Measurements from ENCODE around the gene TRAM2. TPM values are rescaled to one million over a fixed set of nuclear protein-coding genes. Genes with fewer than 3 reads are reported as not detected.

Gene TRAM2
- total RNA-seq, 1 donor from 2014 or later: 10.4 TPM

- intact Hi-C loops (cut with micrococcal nuclease): no loop called here
- DNase-seq: no peak
- ATAC-seq: no peak
Observed at GRCh38 chr6:52538252-52538900, 38.5 kb downstream of the TRAM2 start.

GRCh38 chr6:52537001-52537753 lies 39.7 kb downstream of the TRAM2 start:
- ATAC-seq (peak; percentile 17), DNase-seq (no peak)
- intact Hi-C loops (cut with micrococcal nuclease): no loop called here

DNA sequence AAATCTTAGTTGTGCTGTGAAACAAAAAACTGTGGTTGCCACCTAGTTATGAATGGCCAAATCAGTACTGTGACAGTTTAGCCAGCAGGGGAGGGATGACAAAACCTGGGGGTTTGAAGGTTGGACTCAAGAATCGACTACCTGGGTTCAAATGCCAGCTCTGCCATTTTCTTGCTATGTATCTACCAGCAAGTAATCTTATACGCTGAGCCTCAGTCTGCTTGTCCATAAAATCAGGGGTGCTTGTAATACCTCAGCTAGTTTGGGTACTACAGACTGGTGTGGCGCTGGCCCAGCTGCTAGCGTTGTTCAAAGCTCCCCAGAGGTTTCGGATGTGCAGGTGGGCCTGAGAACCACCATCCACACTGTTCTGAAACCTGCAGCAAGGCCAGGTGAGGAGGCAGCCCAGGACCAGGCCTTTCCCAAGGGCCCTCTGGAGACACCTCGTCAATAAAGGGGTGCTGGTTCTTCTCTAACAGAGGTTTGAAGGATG lies 40.4 kb downstream of the TRAM2 start:
- no peak for DNase-seq
- ATAC-seq: no peak
- intact Hi-C loops (cut with micrococcal nuclease): no loop called here

DNA sequence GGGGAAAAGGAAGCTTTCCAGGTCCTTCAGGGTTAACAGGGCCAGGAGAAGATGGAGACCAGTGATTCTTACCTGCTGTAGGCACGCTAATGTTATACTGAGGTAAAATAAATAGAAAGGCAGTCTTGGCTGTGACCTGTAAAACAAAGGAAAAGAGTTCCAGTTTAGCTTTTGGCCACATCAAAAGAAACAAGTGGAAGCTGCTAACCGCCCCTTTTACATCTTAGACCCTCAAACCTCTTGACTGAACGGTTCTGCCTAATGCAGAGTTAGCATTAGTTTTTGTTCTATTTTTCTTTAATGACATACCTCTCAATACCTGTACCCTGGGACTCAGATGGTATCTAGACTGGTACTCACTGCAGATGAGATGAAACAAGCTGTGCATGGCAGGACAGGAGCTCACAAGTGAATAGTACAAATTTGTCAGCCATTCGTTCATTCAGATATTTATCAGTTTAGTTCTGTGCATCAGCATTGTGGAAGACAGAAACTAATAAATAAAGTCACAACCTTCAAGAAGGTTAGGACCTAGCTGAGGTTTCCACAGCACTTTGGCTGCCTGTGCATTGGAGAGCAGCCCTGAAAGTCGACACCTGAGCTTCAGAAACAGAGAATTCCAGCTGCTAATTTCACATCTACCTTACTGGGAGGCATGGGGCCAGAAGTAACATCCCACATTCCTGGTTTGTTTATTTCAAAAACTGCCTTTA lies 41.0 kb downstream of the TRAM2 start:
- DNase-seq: no peak
- intact Hi-C loops (cut with micrococcal nuclease): no loop called here
- no peak for ATAC-seq

DNA sequence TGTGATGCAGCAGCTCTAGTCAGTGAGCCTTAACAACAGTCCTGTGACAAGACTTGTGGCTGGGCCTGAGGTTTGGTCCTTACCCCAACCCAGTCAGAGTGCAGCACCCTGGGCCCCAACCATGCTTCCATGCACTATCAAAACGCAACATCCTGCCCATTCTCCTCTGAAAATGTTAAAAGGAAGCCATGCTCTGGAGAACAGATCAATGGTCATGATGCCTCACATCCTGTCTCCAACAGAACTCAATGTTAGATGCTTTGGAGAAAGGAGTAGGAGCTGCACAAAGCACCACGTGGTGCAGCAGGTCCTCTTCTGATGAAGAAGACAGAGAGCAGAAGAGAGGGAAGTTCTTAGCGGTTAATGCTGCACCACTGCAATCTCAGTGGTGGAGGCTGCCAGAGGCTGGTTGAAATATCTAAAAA lies 41.9 kb downstream of the TRAM2 start:
- DNase-seq (no peak), ATAC-seq (no peak)
- intact Hi-C loops (cut with micrococcal nuclease): no loop called here

GRCh38 chr6:52534363-52534762 lies 42.5 kb downstream of the TRAM2 start:
- DNase-seq: no peak
- intact Hi-C loops (cut with micrococcal nuclease): no loop called here
- ATAC-seq: no peak

DNA sequence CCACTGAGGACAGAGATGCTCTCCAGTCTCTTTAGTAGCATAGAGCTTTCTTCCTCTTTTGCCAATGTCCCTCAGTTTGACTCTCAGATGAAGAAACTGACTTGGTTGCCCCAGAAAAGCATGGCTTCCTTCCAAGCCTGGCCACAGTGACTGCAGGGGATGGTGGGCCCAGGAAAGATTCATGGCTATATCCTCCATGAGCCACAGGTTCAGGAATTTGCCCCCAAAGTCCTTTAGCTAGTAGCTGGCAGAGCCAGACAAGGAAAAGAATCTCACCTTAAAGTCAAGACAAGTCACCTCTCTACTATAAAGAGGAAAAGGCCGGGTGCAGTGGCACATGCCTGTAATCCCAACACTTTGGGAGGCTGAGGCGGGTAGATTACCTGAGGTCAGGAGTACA lies 43.4 kb downstream of the TRAM2 start:
- intact Hi-C loops (cut with micrococcal nuclease): no loop called here
- DNase-seq: no peak

DNA sequence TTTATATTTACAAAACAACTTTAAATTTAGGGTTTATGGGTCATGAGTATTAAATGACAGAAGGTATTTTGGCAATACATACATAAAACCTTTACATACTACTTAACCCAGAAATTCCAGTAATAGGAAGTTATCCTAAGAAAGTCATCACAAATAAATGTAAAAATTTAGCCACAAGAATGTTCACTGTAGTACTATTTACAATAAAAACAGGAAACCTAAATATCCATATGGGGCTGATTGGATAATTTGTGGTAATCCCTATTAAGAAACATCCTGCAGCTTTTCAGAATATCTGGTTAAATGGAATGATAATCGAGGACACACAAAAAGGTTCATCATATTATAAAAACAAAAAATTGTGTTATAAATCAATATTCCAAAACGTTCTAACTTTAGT lies 44.4 kb downstream of the TRAM2 start:
- ATAC-seq: no peak
- no peak for DNase-seq
- intact Hi-C loops (cut with micrococcal nuclease): no loop called here

More for the DNA sequence above, 43.4 kb downstream of the TRAM2 start:
- no peak for ATAC-seq

DNA sequence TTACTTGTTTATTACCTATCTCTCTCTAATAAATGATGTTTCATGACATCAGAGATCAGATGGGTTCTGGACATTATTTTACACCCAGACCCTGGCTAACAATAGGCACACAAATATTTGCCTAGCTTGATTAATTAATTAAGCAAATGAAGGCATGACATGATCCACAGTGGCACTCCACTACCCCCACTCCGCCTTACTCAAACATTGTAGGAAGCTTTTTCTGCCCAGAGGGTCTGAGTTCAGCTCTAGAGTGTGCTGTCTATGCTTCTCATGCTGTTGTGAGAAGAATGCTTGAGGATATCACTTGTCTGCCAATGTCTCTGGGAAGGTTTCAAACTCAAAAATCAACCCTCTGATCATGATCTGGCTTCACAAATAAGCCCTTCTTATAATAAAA lies 45.0 kb downstream of the TRAM2 start:
- DNase-seq (no peak), ATAC-seq (no peak)
- intact Hi-C loops (cut with micrococcal nuclease): no loop called here

- intact Hi-C loops (cut with micrococcal nuclease): no loop called here
- DNase-seq (no peak), ATAC-seq (no peak)
Observed at GRCh38 chr6:52531396-52531795, 45.5 kb downstream of the TRAM2 start.

GRCh38 chr6:52530351-52530750 lies 46.5 kb downstream of the TRAM2 start:
- intact Hi-C loops (cut with micrococcal nuclease): no loop called here
- ATAC-seq (no peak), DNase-seq (no peak)

DNA sequence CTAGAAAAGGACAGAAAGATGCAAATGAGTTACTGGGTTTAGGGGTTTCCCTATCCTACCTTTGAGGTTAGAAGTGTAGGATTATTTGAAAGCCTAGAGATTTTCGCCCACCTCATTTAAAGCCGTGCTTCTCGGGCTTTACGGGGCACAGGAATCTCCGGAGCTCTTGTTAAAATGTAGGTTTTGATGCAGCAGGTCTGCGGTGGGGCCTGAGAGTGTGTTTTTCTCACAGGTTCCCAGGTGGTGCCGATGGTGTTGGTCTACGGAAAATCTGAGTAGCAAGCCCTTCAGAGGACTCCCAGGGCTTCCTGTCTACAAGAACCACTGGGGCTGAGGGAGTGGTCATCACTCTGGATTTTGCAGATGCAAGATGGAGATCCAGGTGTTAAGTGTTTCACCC lies 47.5 kb downstream of the TRAM2 start:
- intact Hi-C loops (cut with micrococcal nuclease): no loop called here
- no peak for DNase-seq
- no peak for ATAC-seq

- no peak for DNase-seq
- no peak for ATAC-seq
- intact Hi-C loops (cut with micrococcal nuclease): no loop called here
Observed at GRCh38 chr6:52527436-52527835, 49.4 kb downstream of the TRAM2 start.

DNA sequence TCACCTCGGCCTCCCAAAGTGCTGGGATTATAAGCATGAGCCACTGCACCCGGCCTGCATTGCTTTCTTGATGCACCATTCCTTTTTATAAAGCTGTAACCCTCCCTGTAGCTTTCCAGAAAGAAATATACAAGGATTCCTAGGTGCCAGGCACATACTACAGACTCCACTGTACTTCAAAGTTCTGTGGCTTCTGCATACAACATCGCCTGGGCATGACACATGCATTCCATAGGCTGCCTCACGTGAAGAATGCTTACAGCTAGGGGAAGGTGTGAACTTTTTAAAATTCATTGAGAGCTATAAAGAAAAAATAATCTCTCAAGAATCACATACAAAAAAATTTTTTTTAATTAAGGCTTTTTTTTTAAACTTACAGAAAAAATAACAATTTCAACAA lies 50.2 kb downstream of the TRAM2 start:
- DNase-seq (no peak), ATAC-seq (no peak)
- intact Hi-C loops (cut with micrococcal nuclease): no loop called here

DNA sequence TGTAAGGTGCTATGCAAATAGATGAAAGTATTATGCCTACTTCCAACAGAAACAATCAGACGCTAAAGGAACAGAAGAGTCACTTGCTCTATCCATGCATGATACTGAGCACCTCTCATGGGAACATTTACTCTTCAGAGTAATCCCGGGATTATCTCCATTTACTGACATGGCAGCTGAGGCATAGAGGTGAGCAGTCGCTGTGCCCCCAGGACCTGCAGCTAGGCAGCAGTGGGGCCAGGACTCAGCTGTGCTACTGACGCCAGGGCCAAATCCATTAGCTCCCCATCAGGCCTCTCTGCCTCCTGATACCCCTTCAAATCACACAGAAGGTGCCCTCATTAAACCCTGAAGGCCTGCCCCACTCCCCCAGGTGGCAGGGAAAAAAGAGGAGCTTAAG lies 51.9 kb downstream of the TRAM2 start:
- ATAC-seq (no peak), DNase-seq (no peak)
- intact Hi-C loops (cut with micrococcal nuclease): no loop called here

- DNase-seq: no peak
- intact Hi-C loops (cut with micrococcal nuclease): no loop called here
- ATAC-seq: no peak
Observed at GRCh38 chr6:52523378-52524142, 53.3 kb downstream of the TRAM2 start.

- DNase-seq (no peak), ATAC-seq (peak; percentile 20)
- intact Hi-C loops (cut with micrococcal nuclease): no loop called here
Observed at GRCh38 chr6:52522655-52523054, 54.2 kb downstream of the TRAM2 start.

DNA sequence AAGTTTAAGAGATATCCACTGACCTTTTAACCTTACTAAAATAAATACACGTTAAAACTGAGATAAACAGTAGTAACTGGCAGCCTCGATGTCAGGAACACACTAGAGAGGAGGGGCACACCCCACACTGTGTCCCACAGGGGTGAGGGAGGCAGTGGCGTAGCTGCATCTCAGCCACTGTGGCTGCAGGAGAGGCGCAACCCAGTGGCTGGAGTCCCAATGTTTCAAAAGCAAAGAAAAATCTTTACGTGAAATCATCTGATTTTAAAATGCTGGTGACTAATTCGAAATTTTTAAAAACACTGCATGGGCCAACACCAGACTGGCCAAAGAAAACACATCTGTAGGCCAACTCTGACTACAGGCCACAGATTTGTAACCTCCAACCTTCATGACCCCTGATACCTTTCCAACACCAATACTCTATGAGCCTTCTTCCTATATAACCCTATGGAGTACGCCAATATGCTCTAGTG lies 54.7 kb downstream of the TRAM2 start:
- intact Hi-C loops (cut with micrococcal nuclease): no loop called here
- DNase-seq (peak; percentile 66), ATAC-seq (peak; percentile 58)

DNA sequence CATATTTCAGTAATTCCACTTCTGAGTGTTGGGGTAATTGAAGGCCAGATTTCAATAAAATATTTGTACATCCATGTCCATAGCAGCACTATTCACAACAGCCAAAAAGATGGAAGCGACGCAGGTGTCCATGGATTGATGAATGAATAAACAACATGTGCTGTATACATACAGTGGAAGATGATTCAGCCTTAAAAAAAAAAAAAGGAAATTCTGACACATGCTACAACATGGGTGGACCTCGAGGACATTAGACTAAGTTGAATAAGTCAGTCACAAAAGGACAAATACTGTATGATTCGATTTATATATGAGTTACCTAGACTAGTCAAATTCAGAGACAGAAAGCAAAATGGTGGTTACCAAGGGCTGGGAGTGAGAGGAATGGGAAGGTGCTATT lies 57.2 kb downstream of the TRAM2 start:
- intact Hi-C loops (cut with micrococcal nuclease): no loop called here
- ATAC-seq (no peak), DNase-seq (no peak)
